ENCODE data around the gene CACNA1H. TPM values are rescaled to one million over a fixed set of nuclear protein-coding genes. Genes with fewer than 3 reads are reported as not detected.
A peak's percentile ranks its signal among the peaks of the same experiment; 100 is the strongest.
"Not testable (repeated sequence)": the region's sequence is repeated elsewhere in the genome, so short reads cannot be mapped to it uniquely, and the experiment has no call there.

Gene CACNA1H
- total RNA-seq, 4 donors from 2014 or later = 6.8 to 94.5 (median 27.6) TPM

DNA sequence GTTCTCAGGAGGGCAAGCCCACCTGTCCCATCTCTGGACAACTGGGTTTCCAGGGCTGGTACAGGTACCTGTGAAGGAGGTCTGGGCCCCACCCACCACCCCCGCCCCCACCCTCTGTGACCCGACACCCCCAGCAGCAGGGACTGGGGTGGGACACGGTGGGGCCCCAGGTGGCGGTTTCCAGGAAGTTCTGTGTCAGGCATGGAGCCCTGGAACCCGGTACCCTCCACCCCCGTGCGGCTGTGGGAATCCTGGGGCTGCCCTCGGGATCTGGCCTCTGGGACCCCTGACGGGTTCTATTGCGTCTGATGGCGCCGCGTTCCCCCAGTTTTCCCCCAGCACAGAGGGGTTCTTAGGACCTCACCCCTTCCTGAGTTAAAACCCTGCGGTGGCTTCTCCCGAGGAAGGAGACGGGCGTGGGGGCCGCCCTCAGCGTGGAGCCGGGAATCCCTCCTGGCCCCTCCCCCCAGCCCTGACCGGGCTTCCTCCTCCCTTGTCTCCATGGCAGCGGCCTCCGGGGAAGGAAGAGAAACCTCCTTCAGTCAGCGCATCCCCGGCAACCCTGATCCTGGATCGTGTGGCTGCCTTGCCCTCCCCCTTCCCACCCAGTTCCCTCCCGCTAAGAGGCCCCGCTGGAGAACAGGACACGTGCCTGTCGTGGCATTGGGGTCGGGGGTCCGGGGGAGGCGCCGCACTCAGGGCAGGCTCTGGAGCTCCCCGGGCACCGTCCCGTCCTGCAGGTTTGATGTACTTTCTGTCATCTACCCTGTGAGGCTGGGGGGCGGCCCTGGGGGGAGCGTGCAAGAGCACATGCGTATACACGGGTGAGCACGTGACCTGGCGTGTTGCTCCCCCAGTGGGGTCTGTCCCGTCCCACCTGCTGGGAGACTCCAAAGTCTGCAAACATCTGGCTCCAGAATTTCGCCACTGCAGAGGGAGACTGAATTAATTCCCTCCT, 30.3 kb downstream of the CACNA1H start:
- no peaks in the 10 kb centered on the region for H3K36me3 ChIP-seq
- peak; percentile 83 to 87 for DNase-seq
- H3K4me3 ChIP-seq = peak overlapping the region in 1 of 2 donors; percentile 20
- H3K27ac ChIP-seq = peak overlapping the region; percentile 86 to 87
- peaks cover 0 to 31% of the 10 kb centered on the region in 2 donors for H3K4me1 ChIP-seq
- H3K9me3 ChIP-seq = no peaks in the 10 kb centered on the region
- TF ChIP-seq, protein P1, sequence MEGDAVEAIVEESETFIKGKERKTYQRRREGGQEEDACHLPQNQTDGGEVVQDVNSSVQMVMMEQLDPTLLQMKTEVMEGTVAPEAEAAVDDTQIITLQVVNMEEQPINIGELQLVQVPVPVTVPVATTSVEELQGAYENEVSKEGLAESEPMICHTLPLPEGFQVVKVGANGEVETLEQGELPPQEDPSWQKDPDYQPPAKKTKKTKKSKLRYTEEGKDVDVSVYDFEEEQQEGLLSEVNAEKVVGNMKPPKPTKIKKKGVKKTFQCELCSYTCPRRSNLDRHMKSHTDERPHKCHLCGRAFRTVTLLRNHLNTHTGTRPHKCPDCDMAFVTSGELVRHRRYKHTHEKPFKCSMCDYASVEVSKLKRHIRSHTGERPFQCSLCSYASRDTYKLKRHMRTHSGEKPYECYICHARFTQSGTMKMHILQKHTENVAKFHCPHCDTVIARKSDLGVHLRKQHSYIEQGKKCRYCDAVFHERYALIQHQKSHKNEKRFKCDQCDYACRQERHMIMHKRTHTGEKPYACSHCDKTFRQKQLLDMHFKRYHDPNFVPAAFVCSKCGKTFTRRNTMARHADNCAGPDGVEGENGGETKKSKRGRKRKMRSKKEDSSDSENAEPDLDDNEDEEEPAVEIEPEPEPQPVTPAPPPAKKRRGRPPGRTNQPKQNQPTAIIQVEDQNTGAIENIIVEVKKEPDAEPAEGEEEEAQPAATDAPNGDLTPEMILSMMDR (IDR thresholded peaks at IDR 0.05) = no peak
- no peaks in the 10 kb centered on the region for H3K27me3 ChIP-seq
- intact Hi-C loops (cut with DNase I; ENCODE audit: low total_unique reads) = no loop called here

DNA sequence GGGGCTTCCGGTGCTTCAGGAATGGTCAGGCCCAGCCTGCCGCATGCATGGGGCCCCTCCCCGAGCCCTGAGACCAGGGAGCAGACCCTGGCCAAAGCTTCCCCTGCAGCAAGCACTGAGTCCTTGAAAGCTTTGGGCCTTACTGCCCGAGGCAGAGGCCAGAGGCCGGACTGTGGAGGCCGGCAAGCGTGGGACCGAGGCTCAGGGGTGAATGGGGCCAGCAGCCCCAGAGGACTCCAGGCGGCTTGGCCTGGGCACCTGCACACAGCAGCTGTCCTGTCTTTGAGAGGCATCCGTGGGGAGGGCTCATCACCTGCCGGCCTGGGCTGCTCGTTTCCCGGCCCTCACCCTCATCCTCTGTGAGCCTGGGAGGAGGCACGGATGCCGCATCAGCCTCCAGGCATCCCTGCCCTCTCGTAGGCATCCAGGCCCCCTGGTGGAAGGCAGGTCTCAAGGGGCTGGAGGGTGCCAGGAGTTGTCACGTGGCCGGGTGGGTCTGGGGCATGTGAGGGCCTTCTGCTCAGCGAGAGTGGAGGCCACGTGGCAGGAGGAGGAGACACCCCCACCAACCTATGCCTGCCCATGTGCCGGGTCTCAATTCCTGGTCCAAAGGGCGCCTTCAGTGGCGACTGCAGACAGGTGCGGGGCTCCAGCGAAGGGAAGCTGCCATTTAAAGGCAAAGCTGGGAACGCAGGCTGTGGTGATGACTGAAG, 31.4 kb downstream of the CACNA1H start:
- DNase-seq = peak; percentile 43

DNA sequence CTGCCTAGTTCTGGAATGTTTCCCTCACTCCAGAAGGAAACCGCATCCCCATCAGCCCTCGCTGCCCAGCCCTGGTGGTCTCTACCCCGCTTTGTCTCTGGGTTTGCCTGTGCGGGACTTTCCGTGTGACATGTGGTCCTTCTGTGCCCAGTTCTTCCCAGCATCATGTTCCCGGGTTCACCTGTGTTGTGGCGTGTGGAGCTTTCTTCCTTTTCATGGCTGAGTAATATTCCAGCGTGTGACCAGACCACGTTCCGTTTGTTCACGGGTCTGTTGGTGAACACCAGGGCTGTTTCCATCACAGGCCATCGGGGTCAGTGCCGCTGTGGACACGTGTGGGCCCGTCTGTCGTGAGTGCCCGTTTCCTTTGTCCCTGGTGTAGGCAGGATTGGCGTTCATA, 32.1 kb downstream of the CACNA1H start:
- Histone ChIP-seq H3K27ac (no peak overlapping the region), H3K9me3 (no peaks in the 10 kb centered on the region), H3K27me3 (no peaks in the 10 kb centered on the region), H3K36me3 (no peaks in the 10 kb centered on the region), H3K4me1 (peaks cover 0 to 31% of the 10 kb centered on the region in 2 donors), H3K4me3 (no peak overlapping the region)
- intact Hi-C loops (cut with DNase I; ENCODE audit: low total_unique reads) = no loop called here
- TF ChIP-seq, protein P1 (IDR thresholded peaks at IDR 0.05) = no peak
- TF ChIP-seq POLR2A (IDR thresholded peaks at IDR 0.05) = no peak
- DNase-seq = no peak

More for the DNA sequence above, 31.4 kb downstream of the CACNA1H start:
- Histone ChIP-seq H3K4me1 (peaks cover 0 to 31% of the 10 kb centered on the region in 2 donors), H3K36me3 (no peaks in the 10 kb centered on the region), H3K27me3 (no peaks in the 10 kb centered on the region), H3K27ac (peak overlapping the region in 1 of 2 donors; percentile 86), H3K4me3 (no peak overlapping the region), H3K9me3 (no peaks in the 10 kb centered on the region)
- TF ChIP-seq, protein P1 (IDR thresholded peaks at IDR 0.05) = peak in 2 of 4 experiments; percentile 6 to 13
- TF ChIP-seq POLR2A (IDR thresholded peaks at IDR 0.05) = no peak
- intact Hi-C loops (cut with DNase I; ENCODE audit: low total_unique reads) = no loop called here

DNA sequence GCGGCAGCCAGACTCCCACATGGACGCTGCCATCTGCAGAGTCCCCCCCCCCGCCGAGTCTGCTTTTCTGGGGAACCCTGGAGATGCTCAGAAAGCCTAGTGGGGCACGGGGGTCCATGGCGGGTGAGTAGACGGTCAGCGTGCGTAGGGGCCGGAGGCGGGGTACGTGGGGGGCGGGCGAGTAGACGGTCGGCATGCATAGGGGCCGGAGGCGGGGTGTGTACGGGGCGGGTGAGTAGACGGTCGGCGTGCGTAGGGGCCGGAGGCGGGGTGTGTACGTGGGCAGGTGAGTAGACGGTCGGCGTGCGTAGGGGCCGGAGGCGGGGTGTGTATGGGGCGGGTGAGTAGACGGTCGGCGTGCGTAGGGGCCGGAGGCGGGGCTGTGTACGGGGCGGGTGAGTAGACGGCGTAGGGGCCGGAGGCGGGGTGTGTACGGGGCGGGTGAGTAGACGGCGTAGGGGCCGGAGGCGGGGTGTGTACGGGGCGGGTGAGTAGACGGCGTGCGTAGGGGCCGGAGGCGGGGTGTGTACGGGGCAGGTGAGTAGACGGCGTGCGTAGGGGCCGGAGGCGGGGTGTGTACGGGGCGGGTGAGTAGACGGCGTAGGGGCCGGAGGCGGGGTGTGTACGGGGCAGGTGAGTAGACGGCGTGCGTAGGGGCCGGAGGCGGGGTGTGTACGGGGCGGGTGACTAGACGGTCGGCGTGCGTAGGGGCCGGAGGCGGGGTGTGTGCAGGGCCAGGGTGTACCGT, 32.7 kb downstream of the CACNA1H start:
- DNase-seq; H3K4me3 ChIP-seq; intact Hi-C loops (cut with DNase I; ENCODE audit: low total_unique reads); H3K9me3 ChIP-seq; H3K36me3 ChIP-seq; H3K27ac ChIP-seq; H3K27me3 ChIP-seq: not testable (repeated sequence)
- H3K4me1 ChIP-seq = peaks cover 0 to 27% of the 10 kb centered on the region in 2 donors

DNA sequence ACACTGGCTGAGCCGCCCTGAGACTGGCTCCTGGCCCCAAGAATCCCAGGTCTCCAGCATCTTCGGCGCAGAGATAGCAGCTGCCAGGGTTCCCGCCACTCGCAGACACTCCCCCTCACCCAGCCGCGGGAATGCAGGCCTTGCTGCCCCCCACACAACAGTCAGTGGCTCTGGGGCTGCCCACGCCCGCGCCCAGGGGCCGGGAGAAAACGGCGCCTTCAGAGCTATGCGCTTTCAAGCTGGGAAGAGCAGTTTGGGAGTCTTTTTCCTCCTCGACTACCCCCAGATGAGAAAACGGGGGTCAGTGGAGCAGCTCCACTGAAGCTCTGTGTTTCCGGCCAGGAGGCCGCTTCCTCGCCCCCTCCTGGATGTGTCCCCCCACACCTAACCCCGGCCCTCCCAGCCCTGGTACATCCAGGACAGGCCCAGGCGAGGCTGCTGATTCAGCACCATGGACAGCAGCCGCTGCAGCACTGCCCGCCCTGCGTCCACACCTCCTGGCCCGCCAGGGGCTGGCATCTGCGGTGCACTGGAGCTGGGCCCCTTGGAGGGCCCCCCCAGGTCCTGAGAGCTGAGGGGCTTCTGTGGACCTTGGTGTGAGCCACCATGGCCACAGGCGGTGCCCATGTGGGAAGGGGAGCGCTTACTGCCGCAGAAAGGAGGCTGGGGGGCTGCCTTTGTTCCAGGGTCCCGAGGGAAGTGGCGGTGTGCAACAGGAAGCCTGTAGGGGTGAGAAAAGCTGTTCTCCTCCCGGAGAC, 35.7 kb downstream of the CACNA1H start:
- Histone ChIP-seq H3K27ac (no peak overlapping the region), H3K4me3 (no peak overlapping the region), H3K9me3 (no peaks in the 10 kb centered on the region), H3K27me3 (no peaks in the 10 kb centered on the region), H3K36me3 (no peaks in the 10 kb centered on the region), H3K4me1 (peaks cover 0 to 7% of the 10 kb centered on the region in 2 donors)
- intact Hi-C loops (cut with DNase I; ENCODE audit: low total_unique reads) = no loop called here
- TF ChIP-seq, protein P1 (IDR thresholded peaks at IDR 0.05) = no peak
- TF ChIP-seq POLR2A (IDR thresholded peaks at IDR 0.05) = no peak
- DNase-seq = peak in 1 of 2 donors; percentile 50

Data from uterus (tissue), 4 donors.